ENCODE measurements around the gene BCAR3.
"Not testable (repeated sequence)": the region's sequence is repeated elsewhere in the genome, so short reads cannot be mapped to it uniquely, and the experiment has no call there.

BCAR3 gene

GRCh38 chr1:93703643-93704042 is 22.0 kb upstream of the BCAR3 start:
- Histone ChIP-seq H3K36me3 (ENCODE audit: insufficient read depth, low read length) (no peaks in the 10 kb centered on the region), H3K4me3 (ENCODE audit: low read depth in 1 of 2, low read length in 2 of 2) (no peak overlapping the region), H3K27me3 (ENCODE audit: control insufficient read depth in 1 of 2, insufficient read depth in 2 of 2, low read length in 2 of 2) (no peaks in the 10 kb centered on the region), H3K4me1 (ENCODE audit: insufficient read depth, low read length) (peaks cover 3% of the 10 kb centered on the region), H3K9me3 (ENCODE audit: low read length) (no peaks in the 10 kb centered on the region), H3K27ac (ENCODE audit: low read depth, low read length) (no peak overlapping the region), H3K9ac (ENCODE audit: low read length) (no peak overlapping the region)

GRCh38 chr1:93702828-93703183 is 21.2 kb upstream of the BCAR3 start:
- Histone ChIP-seq H3K36me3 (ENCODE audit: insufficient read depth, low read length) (no peaks in the 10 kb centered on the region), H3K4me3 (ENCODE audit: low read depth in 1 of 2, low read length in 2 of 2) (no peak overlapping the region), H3K9ac (ENCODE audit: low read length) (no peak overlapping the region), H3K9me3 (ENCODE audit: low read length) (no peaks in the 10 kb centered on the region), H3K27me3 (ENCODE audit: control insufficient read depth in 1 of 2, insufficient read depth in 2 of 2, low read length in 2 of 2) (no peaks in the 10 kb centered on the region), H3K4me1 (ENCODE audit: insufficient read depth, low read length) (no peaks in the 10 kb centered on the region), H3K27ac (ENCODE audit: low read depth, low read length) (no peak overlapping the region)

GRCh38 chr1:93702111-93702827 is 20.6 kb upstream of the BCAR3 start:
- H3K4me1 ChIP-seq (ENCODE audit: insufficient read depth, low read length) = no peaks in the 10 kb centered on the region
- no peaks in the 10 kb centered on the region for H3K27me3 ChIP-seq (ENCODE audit: control insufficient read depth in 1 of 2, insufficient read depth in 2 of 2, low read length in 2 of 2)
- H3K9ac ChIP-seq (ENCODE audit: low read length) = no peak overlapping the region
- no peaks in the 10 kb centered on the region for H3K36me3 ChIP-seq (ENCODE audit: insufficient read depth, low read length)
- no peak overlapping the region for H3K4me3 ChIP-seq (ENCODE audit: low read depth in 1 of 2, low read length in 2 of 2)
- no peak overlapping the region for H3K27ac ChIP-seq (ENCODE audit: low read depth, low read length)
- no peaks in the 10 kb centered on the region for H3K9me3 ChIP-seq (ENCODE audit: low read length)

GRCh38 chr1:93701629-93702028 is 20.0 kb upstream of the BCAR3 start:
- no peaks in the 10 kb centered on the region for H3K4me1 ChIP-seq (ENCODE audit: insufficient read depth, low read length)
- no peak overlapping the region for H3K4me3 ChIP-seq (ENCODE audit: low read depth in 1 of 2, low read length in 2 of 2)
- no peaks in the 10 kb centered on the region for H3K27me3 ChIP-seq (ENCODE audit: control insufficient read depth in 1 of 2, insufficient read depth in 2 of 2, low read length in 2 of 2)
- H3K27ac ChIP-seq (ENCODE audit: low read depth, low read length) = no peak overlapping the region
- no peak overlapping the region for H3K9ac ChIP-seq (ENCODE audit: low read length)
- H3K36me3 ChIP-seq (ENCODE audit: insufficient read depth, low read length) = no peaks in the 10 kb centered on the region
- no peaks in the 10 kb centered on the region for H3K9me3 ChIP-seq (ENCODE audit: low read length)

- Histone ChIP-seq H3K27ac (ENCODE audit: low read depth, low read length) (no peak overlapping the region), H3K27me3 (ENCODE audit: control insufficient read depth in 1 of 2, insufficient read depth in 2 of 2, low read length in 2 of 2) (no peaks in the 10 kb centered on the region), H3K9ac (ENCODE audit: low read length) (no peak overlapping the region), H3K4me1 (ENCODE audit: insufficient read depth, low read length) (no peaks in the 10 kb centered on the region), H3K9me3 (ENCODE audit: low read length) (no peaks in the 10 kb centered on the region), H3K4me3 (ENCODE audit: low read depth in 1 of 2, low read length in 2 of 2) (no peak overlapping the region), H3K36me3 (ENCODE audit: insufficient read depth, low read length) (no peaks in the 10 kb centered on the region)
Observed at GRCh38 chr1:93700532-93701469, 19.2 kb upstream of the BCAR3 start.

- H3K9ac ChIP-seq (ENCODE audit: low read length) = no peak overlapping the region
- no peaks in the 10 kb centered on the region for H3K27me3 ChIP-seq (ENCODE audit: control insufficient read depth in 1 of 2, insufficient read depth in 2 of 2, low read length in 2 of 2)
- H3K9me3 ChIP-seq (ENCODE audit: low read length) = no peaks in the 10 kb centered on the region
- H3K4me3 ChIP-seq (ENCODE audit: low read depth in 1 of 2, low read length in 2 of 2) = no peak overlapping the region
- no peaks in the 10 kb centered on the region for H3K36me3 ChIP-seq (ENCODE audit: insufficient read depth, low read length)
- H3K27ac ChIP-seq (ENCODE audit: low read depth, low read length) = no peak overlapping the region
- no peaks in the 10 kb centered on the region for H3K4me1 ChIP-seq (ENCODE audit: insufficient read depth, low read length)
Observed at GRCh38 chr1:93699503-93700168, 18.0 kb upstream of the BCAR3 start.

- Histone ChIP-seq H3K9me3 (ENCODE audit: low read length) (no peaks in the 10 kb centered on the region), H3K36me3 (ENCODE audit: insufficient read depth, low read length) (no peaks in the 10 kb centered on the region), H3K27ac (ENCODE audit: low read depth, low read length) (no peak overlapping the region), H3K27me3 (ENCODE audit: control insufficient read depth in 1 of 2, insufficient read depth in 2 of 2, low read length in 2 of 2) (no peaks in the 10 kb centered on the region), H3K4me3 (ENCODE audit: low read depth in 1 of 2, low read length in 2 of 2) (no peak overlapping the region), H3K9ac (ENCODE audit: low read length) (no peak overlapping the region), H3K4me1 (ENCODE audit: insufficient read depth, low read length) (no peaks in the 10 kb centered on the region)
Observed at GRCh38 chr1:93699049-93699384, 17.4 kb upstream of the BCAR3 start.

- Histone ChIP-seq H3K4me1 (ENCODE audit: insufficient read depth, low read length) (no peaks in the 10 kb centered on the region), H3K27me3 (ENCODE audit: control insufficient read depth in 1 of 2, insufficient read depth in 2 of 2, low read length in 2 of 2) (no peaks in the 10 kb centered on the region), H3K27ac (ENCODE audit: low read depth, low read length) (no peak overlapping the region), H3K4me3 (ENCODE audit: low read depth in 1 of 2, low read length in 2 of 2) (no peak overlapping the region), H3K9ac (ENCODE audit: low read length) (no peak overlapping the region), H3K9me3 (ENCODE audit: low read length) (no peaks in the 10 kb centered on the region), H3K36me3 (ENCODE audit: insufficient read depth, low read length) (no peaks in the 10 kb centered on the region)
Observed at GRCh38 chr1:93698329-93699048, 16.9 kb upstream of the BCAR3 start.

GRCh38 chr1:93697566-93697965 is 15.9 kb upstream of the BCAR3 start:
- not testable (repeated sequence) for H3K27ac ChIP-seq (ENCODE audit: low read depth, low read length); H3K9me3 ChIP-seq (ENCODE audit: low read length); H3K36me3 ChIP-seq (ENCODE audit: insufficient read depth, low read length); H3K9ac ChIP-seq (ENCODE audit: low read length); H3K4me3 ChIP-seq (ENCODE audit: low read depth in 1 of 2, low read length in 2 of 2); H3K27me3 ChIP-seq (ENCODE audit: control insufficient read depth in 1 of 2, insufficient read depth in 2 of 2, low read length in 2 of 2); H3K4me1 ChIP-seq (ENCODE audit: insufficient read depth, low read length)

- H3K27ac ChIP-seq (ENCODE audit: low read depth, low read length) = no peak overlapping the region
- no peak overlapping the region for H3K4me3 ChIP-seq (ENCODE audit: low read depth in 1 of 2, low read length in 2 of 2)
- no peaks in the 10 kb centered on the region for H3K9me3 ChIP-seq (ENCODE audit: low read length)
- H3K4me1 ChIP-seq (ENCODE audit: insufficient read depth, low read length) = peaks cover 19% of the 10 kb centered on the region
- H3K9ac ChIP-seq (ENCODE audit: low read length) = no peak overlapping the region
- H3K27me3 ChIP-seq (ENCODE audit: control insufficient read depth in 1 of 2, insufficient read depth in 2 of 2, low read length in 2 of 2) = no peaks in the 10 kb centered on the region
- H3K36me3 ChIP-seq (ENCODE audit: insufficient read depth, low read length) = no peaks in the 10 kb centered on the region
Observed at GRCh38 chr1:93695411-93696005, 13.9 kb upstream of the BCAR3 start.

GRCh38 chr1:93694819-93695218 is 13.2 kb upstream of the BCAR3 start:
- peaks cover 19% of the 10 kb centered on the region for H3K4me1 ChIP-seq (ENCODE audit: insufficient read depth, low read length)
- no peaks in the 10 kb centered on the region for H3K9me3 ChIP-seq (ENCODE audit: low read length)
- H3K4me3 ChIP-seq (ENCODE audit: low read depth in 1 of 2, low read length in 2 of 2) = no peak overlapping the region
- no peak overlapping the region for H3K9ac ChIP-seq (ENCODE audit: low read length)
- H3K27ac ChIP-seq (ENCODE audit: low read depth, low read length) = no peak overlapping the region
- no peaks in the 10 kb centered on the region for H3K27me3 ChIP-seq (ENCODE audit: control insufficient read depth in 1 of 2, insufficient read depth in 2 of 2, low read length in 2 of 2)
- no peaks in the 10 kb centered on the region for H3K36me3 ChIP-seq (ENCODE audit: insufficient read depth, low read length)

All from muscle layer of colon (tissue), 2 donors.